Measurements from ENCODE around the gene NT5C3B. TPM values are rescaled to one million over a fixed set of nuclear protein-coding genes. Genes with fewer than 3 reads are reported as not detected.
A peak's percentile ranks its signal among the peaks of the same experiment; 100 is the strongest.

The NT5C3B gene
- total RNA-seq, 1 experiment from 2014 or later: 118 TPM

- Histone ChIP-seq H3K27ac (ENCODE audit: low read length) (peak overlapping the region; percentile 99), H3K36me3 (ENCODE audit: control insufficient read depth, insufficient read depth, low read length) (no peaks in the 10 kb centered on the region; the same call in 1 of the 2 replicates), H3K4me3 (ENCODE audit: low read depth in 2 of 2, low read length in 2 of 2) (peak overlapping the region; percentile 74 to 80), H3K9me3 (ENCODE audit: control insufficient read depth, insufficient read depth, low read depth, low read length) (no peaks in the 10 kb centered on the region), H3K4me1 (ENCODE audit: control insufficient read depth, insufficient read depth, low read length) (peaks cover 25% of the 10 kb centered on the region), H3K27me3 (ENCODE audit: control insufficient read depth, insufficient read depth, low read length) (no peaks in the 10 kb centered on the region)
- intact Hi-C loops (cut with micrococcal nuclease; ENCODE audit: unreplicated experiment): no loop called here
- TF ChIP-seq TCF7L2 (IDR thresholded peaks at IDR 0.05; ENCODE audit: low read depth, low read length) (no peak), CTCF (IDR thresholded peaks at IDR 0.05) (no peak), SIN3A (IDR thresholded peaks at IDR 0.05; ENCODE audit: borderline replicate concordance, insufficient read depth, low read depth, low read length) (no peak), REST (IDR thresholded peaks at IDR 0.05; ENCODE audit: insufficient read depth in 1 of 2, low read depth in 2 of 2, low read length in 1 of 2) (no peak), POLR2AphosphoS5 (IDR thresholded peaks at IDR 0.05; ENCODE audit: low read depth, low read length) (no peak)
- DNase-seq (ENCODE audit: low read depth, low spot score) (no peak), ATAC-seq (peak; percentile 35)
- ChIA-PET POLR2A (interaction anchor here (0.5 to 0.7 kb wide), 3 partner anchors 10 to 285 kb away, joined by 4 to 6 read pairs (median 4); no protein-coding TSS in a partner anchor), CTCF (interaction anchor here (0.5 to 3.3 kb wide), 3 partner anchors 24 to 73 kb away, joined by 3 to 12 read pairs (median 3); partner anchors contain the start of gene JUP)
- in situ Hi-C loops (cut with HindIII; ENCODE audit: low pct_unique_long_range_greater_than_20kb, low sequenced_read_pairs): no loop called here
- BruUV-seq (replicated peaks): no TSS peak
These were observed 25.1 kb downstream of the NT5C3B start for GRCh38 chr17:41810659-41811548.

GRCh38 chr17:41806685-41807445 is 29.2 kb downstream of the NT5C3B start:
- ATAC-seq (no peak), DNase-seq (ENCODE audit: low read depth, low spot score) (no peak)
- no peaks in the 10 kb centered on the region for H3K36me3 ChIP-seq (ENCODE audit: control insufficient read depth, insufficient read depth, low read length)
- peaks cover 23% of the 10 kb centered on the region for H3K4me1 ChIP-seq (ENCODE audit: control insufficient read depth, insufficient read depth, low read length)
- no peaks in the 10 kb centered on the region for H3K9me3 ChIP-seq (ENCODE audit: control insufficient read depth, insufficient read depth, low read depth, low read length)
- ChIA-PET CTCF (no interaction called here), POLR2A (no interaction called here)
- intact Hi-C loops (cut with micrococcal nuclease; ENCODE audit: unreplicated experiment): no loop called here
- BruUV-seq (replicated peaks): no TSS peak
- no peak overlapping the region for H3K27ac ChIP-seq (ENCODE audit: low read length)
- in situ Hi-C loops (cut with HindIII; ENCODE audit: low pct_unique_long_range_greater_than_20kb, low sequenced_read_pairs): no loop called here
- no peak overlapping the region for H3K4me3 ChIP-seq (ENCODE audit: low read depth in 2 of 2, low read length in 2 of 2)
- H3K27me3 ChIP-seq (ENCODE audit: control insufficient read depth, insufficient read depth, low read length): no peaks in the 10 kb centered on the region
- no peak; the same call in 1 of the 2 replicates for TF ChIP-seq POLR2AphosphoS5 (IDR thresholded peaks at IDR 0.05; ENCODE audit: low read depth, low read length)
- no peak for TF ChIP-seq SIN3A (IDR thresholded peaks at IDR 0.05; ENCODE audit: borderline replicate concordance, insufficient read depth, low read depth, low read length)
- no peak for TF ChIP-seq TCF7L2 (IDR thresholded peaks at IDR 0.05; ENCODE audit: low read depth, low read length)
- TF ChIP-seq CTCF (IDR thresholded peaks at IDR 0.05): no peak
- no peak for TF ChIP-seq REST (IDR thresholded peaks at IDR 0.05; ENCODE audit: insufficient read depth in 1 of 2, low read depth in 2 of 2, low read length in 1 of 2)
